Fibroblast of villous mesenchyme (primary cell): ENCODE results near the gene GALNTL6. TPM values are rescaled to one million over a fixed set of nuclear protein-coding genes. Genes with fewer than 3 reads are reported as not detected.

Experiments used
- DNase-seq: peaks from one replicate; pipeline ENCODE4 v3.0.0-alpha.2; 2010; ENCODE audit warnings: low read depth
- H3K4me3 ChIP-seq: 2 replicates; pipeline ENCODE4 v1.5.1; 2011; ENCODE audit warnings: low read depth, mild to moderate bottlenecking, low read length
- CTCF ChIP-seq: IDR thresholded peaks from 2 replicates; pipeline ENCODE4 v1.5.1; 2012; ENCODE audit warnings: low read depth, mild to moderate bottlenecking, low read length; ENCODE audit not compliant: insufficient read depth
- total RNA-seq: library from RNA; depleted of rRNA; stranded (reverse); fragments of >200 nt; gene quantifications from 2 replicates; pipeline ENCODE4 v1.2.3, GENCODE V29; 2012

The GALNTL6 gene
- total RNA-seq, 1 donor, result not detected

- no peak for DNase-seq
- TF ChIP-seq CTCF, result no peak
These were observed 1114.1 kb downstream of the GALNTL6 start for GRCh38 chr4:172927096-172927814.

GRCh38 chr4:172928347-172928746 is 1115.1 kb downstream of the GALNTL6 start:
- TF ChIP-seq CTCF, result no peak
- no peak for DNase-seq
- H3K4me3 ChIP-seq, result no peak overlapping the region

More at GRCh38 chr4:172927096-172927814, 1114.1 kb downstream of the GALNTL6 start:
- no peak overlapping the region for H3K4me3 ChIP-seq

- no peak for DNase-seq
- H3K4me3 ChIP-seq, result no peak overlapping the region
- no peak for TF ChIP-seq CTCF
These were observed 1125.0 kb downstream of the GALNTL6 start for GRCh38 chr4:172938072-172938829.

GRCh38 chr4:172938870-172939269 is 1125.7 kb downstream of the GALNTL6 start:
- no peak for TF ChIP-seq CTCF
- no peak for DNase-seq
- H3K4me3 ChIP-seq, result no peak overlapping the region

GRCh38 chr4:172942840-172943239 is 1129.6 kb downstream of the GALNTL6 start:
- TF ChIP-seq CTCF, result no peak
- H3K4me3 ChIP-seq, result no peak overlapping the region
- no peak for DNase-seq

GRCh38 chr4:172945611-172946010 is 1132.4 kb downstream of the GALNTL6 start:
- no peak overlapping the region for H3K4me3 ChIP-seq
- no peak for DNase-seq
- no peak for TF ChIP-seq CTCF
